B cell (primary cell): ENCODE measurements around the gene VANGL1. TPM values are rescaled to one million over a fixed set of nuclear protein-coding genes. Genes with fewer than 3 reads are reported as not detected.

Experiments
- ATAC-seq: fragments of 200-7000 bp; cut with Tn5 transposase; one replicate; pipeline ENCODE4 v1.10.0; 2021; ENCODE audit warnings: low read depth, mild to moderate bottlenecking, moderate number of reproducible peaks, moderate library complexity
- CTCF ChIA-PET: fragments of 350-600 bp; sonication (Branson Sonifier 250); formaldehyde crosslinking; loops from one replicate; lab custom pipeline; 2021; ENCODE audit warnings: antibody characterized with exemption, inconsistent platforms; lab: Charles Lee
- POLR2A ChIA-PET: fragments of 350-600 bp; sonication (Branson Sonifier 250); formaldehyde crosslinking; loops from one replicate; lab custom pipeline; 2021; ENCODE audit warnings: antibody characterized with exemption; lab: Charles Lee
- DNase-seq: peaks from one replicate; pipeline ENCODE4 v3.0.0; 2013
- H2AFZ ChIP-seq: 2 replicates; pipeline ENCODE4 v1.6.1; 2012; ENCODE audit warnings: mild to moderate bottlenecking, low read depth, low read length; ENCODE audit not compliant: insufficient read depth, poor library complexity, severe bottlenecking
- H3K27ac ChIP-seq, 2 donors: 1 replicate in 1 of 2; 2 replicates in 1 of 2; pipeline ENCODE4 v1.5.1; 2012 to 2013; ENCODE audit warnings: low read length in 2 of 2, mild to moderate bottlenecking in 2 of 2, moderate library complexity in 1 of 2
- H3K27me3 ChIP-seq, 4 experiments: fragments of 200-600 bp in 1 of 4; sonication (generic) in 1 of 4; replicated peaks in 1 of 4; 1 replicate in 2 of 4; 2 replicates in 2 of 4; pipeline versions ENCODE4 v1.6.1 to v1.7.0; 2013 to 2016; ENCODE audit warnings: low read length in 3 of 4, mild to moderate bottlenecking in 2 of 4, mixed read lengths in 1 of 4, moderate library complexity in 1 of 4; ENCODE audit not compliant: insufficient read depth in 4 of 4, control insufficient read depth in 3 of 4; ENCODE audit errors: control extremely low read depth in 1 of 4
- H3K36me3 ChIP-seq, 2 experiments: replicated peaks in 1 of 2; 1 replicate in 1 of 2; 2 replicates in 1 of 2; pipeline versions ENCODE4 v1.6.1 to v1.7.1; 2013; ENCODE audit warnings: low read length in 1 of 2; ENCODE audit not compliant: insufficient read depth in 2 of 2, control insufficient read depth in 1 of 2; ENCODE audit errors: control extremely low read depth in 1 of 2, extremely low read depth in 1 of 2
- H3K4me1 ChIP-seq, 2 donors: fragments of 200-600 bp in 1 of 2; sonication (generic) in 1 of 2; 1 replicate in 1 of 2; 2 replicates in 1 of 2; pipeline versions ENCODE4 v1.5.1 to v1.6.1; 2013 to 2017; ENCODE audit warnings: low read length in 2 of 2; ENCODE audit not compliant: control insufficient read depth in 2 of 2, insufficient read depth in 2 of 2
- H3K4me2 ChIP-seq: replicated peaks from 2 replicates; pipeline ENCODE3; 2012; ENCODE audit warnings: mild to moderate bottlenecking, low read depth, low read length; ENCODE audit not compliant: poor library complexity, severe bottlenecking
- H3K4me3 ChIP-seq, 5 experiments: fragments of 200-600 bp in 1 of 5; sonication (generic) in 1 of 5; 1 replicate in 3 of 5; 2 replicates in 2 of 5; pipeline versions ENCODE4 v1.5.1 to v1.7.0; 2011 to 2016; ENCODE audit warnings: low read length in 4 of 5, mild to moderate bottlenecking in 4 of 5, low read depth in 2 of 5, control low read depth in 1 of 5, moderate library complexity in 1 of 5; ENCODE audit not compliant: insufficient read depth in 1 of 5; ENCODE audit errors: control extremely low read depth in 1 of 5, extremely low read depth in 1 of 5
- H3K79me2 ChIP-seq: fragments of 200-600 bp; sonication (generic); one replicate; pipeline ENCODE4 v1.6.0; 2016; ENCODE audit warnings: low read length; ENCODE audit not compliant: control insufficient read depth, insufficient read depth
- H3K9ac ChIP-seq: fragments of 200-600 bp; sonication (generic); 2 replicates; pipeline ENCODE4 v1.6.1; 2017; ENCODE audit warnings: mild to moderate bottlenecking, low read length, moderate library complexity
- H3K9me3 ChIP-seq, 3 donors: one replicate each; pipeline versions ENCODE4 v1.6.1 to v1.7.1; 2013; ENCODE audit warnings: low read length in 2 of 3; ENCODE audit not compliant: control insufficient read depth in 2 of 3, insufficient read depth in 1 of 3; ENCODE audit errors: control extremely low read depth in 1 of 3
- H4K20me1 ChIP-seq: 2 replicates; pipeline ENCODE4 v1.6.0; 2012; ENCODE audit warnings: mild to moderate bottlenecking, low read length; ENCODE audit not compliant: insufficient read depth, control insufficient read depth, poor library complexity, severe bottlenecking
- H3K27ac Mint-ChIP-seq: one replicate; pipeline ENCODE4 v1.8.0; 2021; ENCODE audit warnings: mixed read lengths
- H3K27me3 Mint-ChIP-seq: one replicate; pipeline ENCODE4 v1.8.0; 2021; ENCODE audit warnings: mixed read lengths
- H3K4me1 Mint-ChIP-seq: one replicate; pipeline ENCODE4 v1.8.0; 2021; ENCODE audit warnings: mixed read lengths
- H3K4me3 Mint-ChIP-seq: one replicate; pipeline ENCODE4 v1.8.0; 2021; ENCODE audit warnings: mixed read lengths
- H3K9me3 Mint-ChIP-seq: one replicate; pipeline ENCODE4 v1.8.0; 2022; ENCODE audit warnings: mixed read lengths; ENCODE audit not compliant: insufficient read depth
- CTCF ChIP-seq: fragments of 200-600 bp; IDR thresholded peaks from one replicate; pipeline ENCODE4 v1.8.0; 2022; ENCODE audit warnings: antibody characterized with exemption, mild to moderate bottlenecking
- EZH2 ChIP-seq: IDR thresholded peaks from 2 replicates; pipeline ENCODE4 v1.6.1; 2012; ENCODE audit warnings: borderline replicate concordance, low read depth, mild to moderate bottlenecking, moderate library complexity, low read length; ENCODE audit not compliant: insufficient read depth, poor library complexity, severe bottlenecking
- WGBS: methylation state at CpG from one replicate; pipeline ENCODE4 v1.1.5; 2013; ENCODE audit warnings: missing lambda C conversion rate; ENCODE audit not compliant: insufficient coverage; 5-methylcytosine and 5-hydroxymethylcytosine counted together
- intact Hi-C: fragments of 100-400 bp; cut with micrococcal nuclease; formaldehyde crosslinking; loops from one replicate; pipeline ENCODE4 v1.10.0; 2022
- polyA plus RNA-seq: library from polyadenylated mRNA; depleted of rRNA; stranded (reverse); fragments of >200 nt; gene quantifications from 2 replicates; pipeline ENCODE4 v1.2.3, GENCODE V29; 2012
- total RNA-seq, 2 donors: library from RNA; stranded (reverse); fragments of 120-200 nt in 1 of 2; gene quantifications; 1 replicate in 1 of 2; 2 replicates in 1 of 2; pipeline versions ENCODE4 v1.2.3 to v1.2.4, GENCODE V29; 2013 to 2022

Gene VANGL1
- total and polyA plus RNA-seq, 2 donors (not counting 1 experiment from before 2014, with no cell fraction given) = 0.21 to 0.30 TPM

GRCh38 chr1:115679141-115679611 is 37.4 kb downstream of the VANGL1 start:
- H3K27me3 ChIP-seq = no peaks in the 10 kb centered on the region
- ATAC-seq (no peak), DNase-seq (no peak)
- H4K20me1 ChIP-seq = no peaks in the 10 kb centered on the region
- intact Hi-C loops = no loop called here
- no peak overlapping the region for H2AFZ ChIP-seq
- no peaks in the 10 kb centered on the region for H3K36me3 ChIP-seq
- 79% methylated on average over 6 of the region's 8 CpGs for WGBS
- TF ChIP-seq EZH2 (no peak), CTCF (no peak)
- no peak overlapping the region for H3K4me2 ChIP-seq
- Mint-ChIP-seq H3K4me3 (no peak overlapping the region), H3K4me1 (peaks cover 11% of the 10 kb centered on the region), H3K27me3 (no peaks in the 10 kb centered on the region), H3K9me3 (no peaks in the 10 kb centered on the region), H3K27ac (no peak overlapping the region)
- no peak overlapping the region for H3K27ac ChIP-seq
- CTCF ChIA-PET = no interaction called here
- no peak overlapping the region for H3K9ac ChIP-seq
- no peak overlapping the region for H3K4me3 ChIP-seq
- no peaks in the 10 kb centered on the region for H3K4me1 ChIP-seq
- no peaks in the 10 kb centered on the region for H3K9me3 ChIP-seq
- POLR2A ChIA-PET = no interaction called here
- H3K79me2 ChIP-seq = no peaks in the 10 kb centered on the region

- no peak overlapping the region for H3K4me2 ChIP-seq
- H3K27ac ChIP-seq = no peak overlapping the region
- ATAC-seq (no peak), DNase-seq (no peak)
- 98% methylated on average over 5 of the region's 5 CpGs for WGBS
- H3K4me3 ChIP-seq = no peak overlapping the region
- ChIA-PET POLR2A (no interaction called here), CTCF (no interaction called here)
- TF ChIP-seq CTCF (no peak), EZH2 (no peak)
- no peaks in the 10 kb centered on the region for H3K27me3 ChIP-seq
- no peaks in the 10 kb centered on the region for H3K36me3 ChIP-seq
- no peak overlapping the region for H3K9ac ChIP-seq
- no peaks in the 10 kb centered on the region for H3K9me3 ChIP-seq
- H4K20me1 ChIP-seq = no peaks in the 10 kb centered on the region
- no peaks in the 10 kb centered on the region for H3K9me3 Mint-ChIP-seq
- intact Hi-C loops = no loop called here
- H3K4me3 Mint-ChIP-seq = no peak overlapping the region
- H2AFZ ChIP-seq = no peak overlapping the region
- no peaks in the 10 kb centered on the region for H3K4me1 ChIP-seq
- H3K4me1 Mint-ChIP-seq = peaks cover 11% of the 10 kb centered on the region
- H3K27ac Mint-ChIP-seq = no peak overlapping the region
- no peaks in the 10 kb centered on the region for H3K27me3 Mint-ChIP-seq
- H3K79me2 ChIP-seq = no peaks in the 10 kb centered on the region
Measured at GRCh38 chr1:115680730-115681111, 39.0 kb downstream of the VANGL1 start.
